ENCODE data around the gene SORCS1. TPM values are rescaled to one million over a fixed set of nuclear protein-coding genes. Genes with fewer than 3 reads are reported as not detected.

SORCS1 gene
- total RNA-seq, 1 experiment from 2014 or later: not detected

DNA sequence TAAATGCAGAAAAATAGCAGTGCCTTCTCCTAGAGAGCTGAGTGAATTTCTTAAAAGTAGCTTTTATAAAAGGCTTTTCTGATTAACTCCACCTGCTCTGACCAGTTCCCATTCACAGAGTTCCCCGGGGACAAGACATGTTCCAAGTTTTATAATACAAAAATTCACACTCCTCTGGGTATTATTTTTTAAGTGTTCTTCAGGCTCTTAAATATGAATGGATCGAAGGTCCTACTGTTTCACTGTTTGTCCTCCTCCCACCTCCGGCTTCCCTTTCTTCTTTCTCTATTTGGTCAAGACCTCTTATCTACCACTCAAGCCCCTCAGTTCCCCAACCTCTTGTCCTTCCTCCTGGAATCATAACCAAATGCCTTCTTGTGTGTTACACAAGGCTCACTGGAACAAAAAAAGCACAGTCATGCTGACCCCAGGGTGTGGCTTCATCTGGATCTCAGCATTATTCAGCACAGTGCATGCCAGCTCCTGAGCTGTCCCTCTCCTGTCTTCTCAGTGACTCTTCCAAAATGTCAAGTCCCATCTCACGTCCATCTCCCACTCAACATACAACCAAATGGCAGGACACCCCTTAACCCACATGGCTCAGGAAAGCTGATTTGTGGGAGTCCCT, 222.4 kb downstream of the SORCS1 start:
- no TSS peak for BruUV-seq (replicated peaks)
- ChIA-PET RAD21 (ENCODE audit: low non-redundant PET in 1 of 2, low total read pairs in 2 of 2, uncharacterized antibody in 2 of 2, unreplicated experiment in 2 of 2) (no interaction called here), POLR2A (no interaction called here), CTCF (no interaction called here)
- H2AFZ ChIP-seq (ENCODE audit: low read depth, low read length, poor library complexity, severe bottlenecking): no peak overlapping the region
- TF ChIP-seq FOSL1 (IDR thresholded peaks at IDR 0.05; ENCODE audit: low read depth) (no peak), CBX3 (IDR thresholded peaks at IDR 0.05; ENCODE audit: low read depth) (no peak), SRF (IDR thresholded peaks at IDR 0.05; ENCODE audit: low read depth) (no peak), EZH2 (IDR thresholded peaks at IDR 0.05) (no peak), EZH2phosphoT487 (IDR thresholded peaks at IDR 0.05; ENCODE audit: borderline replicate concordance) (no peak), POLR2AphosphoS5 (IDR thresholded peaks at IDR 0.05; ENCODE audit: low read depth, low read length) (no peak), SP1 (IDR thresholded peaks at IDR 0.05; ENCODE audit: low read depth) (no peak), ZNF274 (IDR thresholded peaks at IDR 0.05; ENCODE audit: low read depth, low read length) (no peak), JUND (IDR thresholded peaks at IDR 0.05) (no peak), ELF1 (IDR thresholded peaks at IDR 0.05; ENCODE audit: borderline replicate concordance, low read depth) (no peak), SIN3A (IDR thresholded peaks at IDR 0.05; ENCODE audit: low read depth) (no peak), EGR1 (IDR thresholded peaks at IDR 0.05; ENCODE audit: low read depth) (no peak), TCF7L2 (IDR thresholded peaks at IDR 0.05; ENCODE audit: borderline replicate concordance, extremely low read depth, insufficient read depth, insufficient read length) (no peak), POLR2A (IDR thresholded peaks at IDR 0.05; ENCODE audit: borderline replicate concordance, extremely low read depth, insufficient read depth, insufficient read length) (no peak)
- TF ChIP-seq, protein P1, sequence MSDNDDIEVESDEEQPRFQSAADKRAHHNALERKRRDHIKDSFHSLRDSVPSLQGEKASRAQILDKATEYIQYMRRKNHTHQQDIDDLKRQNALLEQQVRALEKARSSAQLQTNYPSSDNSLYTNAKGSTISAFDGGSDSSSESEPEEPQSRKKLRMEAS (IDR thresholded peaks at IDR 0.05): no peak
- TF ChIP-seq, protein P2, sequence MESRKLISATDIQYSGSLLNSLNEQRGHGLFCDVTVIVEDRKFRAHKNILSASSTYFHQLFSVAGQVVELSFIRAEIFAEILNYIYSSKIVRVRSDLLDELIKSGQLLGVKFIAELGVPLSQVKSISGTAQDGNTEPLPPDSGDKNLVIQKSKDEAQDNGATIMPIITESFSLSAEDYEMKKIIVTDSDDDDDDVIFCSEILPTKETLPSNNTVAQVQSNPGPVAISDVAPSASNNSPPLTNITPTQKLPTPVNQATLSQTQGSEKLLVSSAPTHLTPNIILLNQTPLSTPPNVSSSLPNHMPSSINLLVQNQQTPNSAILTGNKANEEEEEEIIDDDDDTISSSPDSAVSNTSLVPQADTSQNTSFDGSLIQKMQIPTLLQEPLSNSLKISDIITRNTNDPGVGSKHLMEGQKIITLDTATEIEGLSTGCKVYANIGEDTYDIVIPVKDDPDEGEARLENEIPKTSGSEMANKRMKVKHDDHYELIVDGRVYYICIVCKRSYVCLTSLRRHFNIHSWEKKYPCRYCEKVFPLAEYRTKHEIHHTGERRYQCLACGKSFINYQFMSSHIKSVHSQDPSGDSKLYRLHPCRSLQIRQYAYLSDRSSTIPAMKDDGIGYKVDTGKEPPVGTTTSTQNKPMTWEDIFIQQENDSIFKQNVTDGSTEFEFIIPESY (IDR thresholded peaks at IDR 0.05; ENCODE audit: extremely low read depth, insufficient replicate concordance, low read length): no peak
- TF ChIP-seq, protein P3, sequence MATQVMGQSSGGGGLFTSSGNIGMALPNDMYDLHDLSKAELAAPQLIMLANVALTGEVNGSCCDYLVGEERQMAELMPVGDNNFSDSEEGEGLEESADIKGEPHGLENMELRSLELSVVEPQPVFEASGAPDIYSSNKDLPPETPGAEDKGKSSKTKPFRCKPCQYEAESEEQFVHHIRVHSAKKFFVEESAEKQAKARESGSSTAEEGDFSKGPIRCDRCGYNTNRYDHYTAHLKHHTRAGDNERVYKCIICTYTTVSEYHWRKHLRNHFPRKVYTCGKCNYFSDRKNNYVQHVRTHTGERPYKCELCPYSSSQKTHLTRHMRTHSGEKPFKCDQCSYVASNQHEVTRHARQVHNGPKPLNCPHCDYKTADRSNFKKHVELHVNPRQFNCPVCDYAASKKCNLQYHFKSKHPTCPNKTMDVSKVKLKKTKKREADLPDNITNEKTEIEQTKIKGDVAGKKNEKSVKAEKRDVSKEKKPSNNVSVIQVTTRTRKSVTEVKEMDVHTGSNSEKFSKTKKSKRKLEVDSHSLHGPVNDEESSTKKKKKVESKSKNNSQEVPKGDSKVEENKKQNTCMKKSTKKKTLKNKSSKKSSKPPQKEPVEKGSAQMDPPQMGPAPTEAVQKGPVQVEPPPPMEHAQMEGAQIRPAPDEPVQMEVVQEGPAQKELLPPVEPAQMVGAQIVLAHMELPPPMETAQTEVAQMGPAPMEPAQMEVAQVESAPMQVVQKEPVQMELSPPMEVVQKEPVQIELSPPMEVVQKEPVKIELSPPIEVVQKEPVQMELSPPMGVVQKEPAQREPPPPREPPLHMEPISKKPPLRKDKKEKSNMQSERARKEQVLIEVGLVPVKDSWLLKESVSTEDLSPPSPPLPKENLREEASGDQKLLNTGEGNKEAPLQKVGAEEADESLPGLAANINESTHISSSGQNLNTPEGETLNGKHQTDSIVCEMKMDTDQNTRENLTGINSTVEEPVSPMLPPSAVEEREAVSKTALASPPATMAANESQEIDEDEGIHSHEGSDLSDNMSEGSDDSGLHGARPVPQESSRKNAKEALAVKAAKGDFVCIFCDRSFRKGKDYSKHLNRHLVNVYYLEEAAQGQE (IDR thresholded peaks at IDR 0.05; ENCODE audit: low read depth): no peak
- TF ChIP-seq, protein P4, sequence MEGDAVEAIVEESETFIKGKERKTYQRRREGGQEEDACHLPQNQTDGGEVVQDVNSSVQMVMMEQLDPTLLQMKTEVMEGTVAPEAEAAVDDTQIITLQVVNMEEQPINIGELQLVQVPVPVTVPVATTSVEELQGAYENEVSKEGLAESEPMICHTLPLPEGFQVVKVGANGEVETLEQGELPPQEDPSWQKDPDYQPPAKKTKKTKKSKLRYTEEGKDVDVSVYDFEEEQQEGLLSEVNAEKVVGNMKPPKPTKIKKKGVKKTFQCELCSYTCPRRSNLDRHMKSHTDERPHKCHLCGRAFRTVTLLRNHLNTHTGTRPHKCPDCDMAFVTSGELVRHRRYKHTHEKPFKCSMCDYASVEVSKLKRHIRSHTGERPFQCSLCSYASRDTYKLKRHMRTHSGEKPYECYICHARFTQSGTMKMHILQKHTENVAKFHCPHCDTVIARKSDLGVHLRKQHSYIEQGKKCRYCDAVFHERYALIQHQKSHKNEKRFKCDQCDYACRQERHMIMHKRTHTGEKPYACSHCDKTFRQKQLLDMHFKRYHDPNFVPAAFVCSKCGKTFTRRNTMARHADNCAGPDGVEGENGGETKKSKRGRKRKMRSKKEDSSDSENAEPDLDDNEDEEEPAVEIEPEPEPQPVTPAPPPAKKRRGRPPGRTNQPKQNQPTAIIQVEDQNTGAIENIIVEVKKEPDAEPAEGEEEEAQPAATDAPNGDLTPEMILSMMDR (IDR thresholded peaks at IDR 0.05 in 2 of 3, conservative IDR thresholded peaks at IDR 0.05 in 1 of 3; ENCODE audit: borderline replicate concordance in 1 of 3, insufficient read depth in 1 of 3, low read depth in 2 of 3, low read length in 2 of 3): no peak
- peaks cover 38 to 52% of the 10 kb centered on the region in 2 experiments; a peak in 2 of 4 replicates for H3K9me3 ChIP-seq (ENCODE audit: control insufficient read depth in 1 of 2, insufficient read depth in 1 of 2, low read depth in 1 of 2, low read length in 2 of 2)
- H3K4me3 ChIP-seq (replicated peaks in 1 of 2; ENCODE audit: low read depth in 1 of 2, low read length in 2 of 2): no peak overlapping the region
- H3K9ac ChIP-seq (ENCODE audit: low read length): no peak overlapping the region
- no peaks in the 10 kb centered on the region for H3K79me2 ChIP-seq (ENCODE audit: insufficient read depth, low read length)
- no peaks in the 10 kb centered on the region for H3K4me1 ChIP-seq (ENCODE audit: control insufficient read depth in 1 of 2, insufficient read depth in 2 of 2, low read length in 2 of 2)
- no peaks in the 10 kb centered on the region for H3K27me3 ChIP-seq (ENCODE audit: insufficient read depth, low read length)
- H3K27ac ChIP-seq (ENCODE audit: low read depth, low read length): no peak overlapping the region
- DNase-seq (ENCODE audit: low read depth, low spot score) (no peak), ATAC-seq (no peak)
- H3K9me2 ChIP-seq (ENCODE audit: insufficient read depth): no peaks in the 10 kb centered on the region
- no peaks in the 10 kb centered on the region for H3K36me3 ChIP-seq (ENCODE audit: control insufficient read depth in 1 of 2, insufficient read depth in 2 of 2, low read length in 2 of 2)
- H3K4me2 ChIP-seq (ENCODE audit: low read length): no peak overlapping the region
- H4K20me1 ChIP-seq (ENCODE audit: insufficient read depth): no peaks in the 10 kb centered on the region
- intact Hi-C loops (cut with micrococcal nuclease): no loop called here

All from HCT116 (cell line).